CD4-positive, alpha-beta memory T cell (primary cell): ENCODE data around the gene RASSF3. TPM values are rescaled to one million over a fixed set of nuclear protein-coding genes. Genes with fewer than 3 reads are reported as not detected.

Experiments used
- CTCF ChIA-PET: fragments of 350-600 bp; sonication (Branson Sonifier 250); formaldehyde crosslinking; loops from one replicate; lab custom pipeline; 2021; ENCODE audit warnings: inconsistent platforms; ENCODE audit not compliant: partially characterized antibody; lab: Charles Lee
- POLR2A ChIA-PET: fragments of 350-600 bp; sonication (Branson Sonifier 250); formaldehyde crosslinking; loops from one replicate; lab custom pipeline; 2021; ENCODE audit not compliant: partially characterized antibody; lab: Charles Lee
- DNase-seq, 5 donors: peaks; one replicate each; pipeline versions ENCODE4 v3.0.0 to v3.0.0-alpha.2; 2020 to 2022; ENCODE audit warnings: mixed read lengths in 1 of 5
- H3K27ac ChIP-seq: one replicate; pipeline ENCODE4 v1.7.0; 2013; ENCODE audit warnings: low read depth, low read length
- H3K27me3 ChIP-seq: 2 replicates; pipeline ENCODE4 v1.7.0; 2013; ENCODE audit warnings: mild to moderate bottlenecking, low read length, moderate library complexity; ENCODE audit not compliant: insufficient read depth
- H3K36me3 ChIP-seq: 2 replicates; pipeline ENCODE4 v1.7.0; 2013; ENCODE audit warnings: mild to moderate bottlenecking, low read length, moderate library complexity; ENCODE audit not compliant: insufficient read depth
- H3K4me1 ChIP-seq: 2 replicates; pipeline ENCODE4 v1.7.0; 2013; ENCODE audit warnings: mild to moderate bottlenecking, low read length, moderate library complexity; ENCODE audit not compliant: insufficient read depth
- H3K4me3 ChIP-seq, 2 donors: one replicate each; pipeline ENCODE4 v1.7.0; 2013; ENCODE audit warnings: low read length in 2 of 2, mild to moderate bottlenecking in 1 of 2
- H3K9me3 ChIP-seq, 2 donors: one replicate each; pipeline ENCODE4 v1.7.0; 2013; ENCODE audit warnings: low read length in 2 of 2, control low read depth in 1 of 2; ENCODE audit not compliant: control insufficient read depth in 1 of 2
- H3K27ac Mint-ChIP-seq, 7 donors: one replicate each; pipeline ENCODE4 v1.8.0; 2020 to 2021; ENCODE audit warnings: mixed read lengths in 7 of 7, mild to moderate bottlenecking in 6 of 7, inconsistent platforms in 3 of 7, moderate library complexity in 3 of 7
- H3K27me3 Mint-ChIP-seq, 2 donors: one replicate each; pipeline ENCODE4 v1.8.0; 2020 to 2021; ENCODE audit warnings: mixed read lengths in 2 of 2
- H3K36me3 Mint-ChIP-seq, 2 donors: one replicate each; pipeline ENCODE4 v1.8.0; 2020 to 2021; ENCODE audit warnings: mixed read lengths in 2 of 2, inconsistent platforms in 1 of 2, mild to moderate bottlenecking in 1 of 2
- H3K4me1 Mint-ChIP-seq, 4 donors: one replicate each; pipeline ENCODE4 v1.8.0; 2020 to 2021; ENCODE audit warnings: mixed read lengths in 4 of 4, mild to moderate bottlenecking in 1 of 4
- H3K4me3 Mint-ChIP-seq, 8 donors: one replicate each; pipeline ENCODE4 v1.8.0; 2020 to 2021; ENCODE audit warnings: mixed read lengths in 8 of 8, mild to moderate bottlenecking in 7 of 8, moderate library complexity in 6 of 8, inconsistent platforms in 3 of 8
- H3K9me3 Mint-ChIP-seq, 8 donors: one replicate each; pipeline ENCODE4 v1.8.0; 2020 to 2021; ENCODE audit warnings: mixed read lengths in 8 of 8, mild to moderate bottlenecking in 5 of 8, inconsistent platforms in 3 of 8, moderate library complexity in 1 of 8
- intact Hi-C: fragments of 100-400 bp; cut with micrococcal nuclease; formaldehyde crosslinking; loops from one replicate; pipeline ENCODE4 v1.15.1; 2023
- polyA plus RNA-seq, 2 donors: library from polyadenylated mRNA; unstranded; fragments of 300-500 nt; fragmentation: Illumina TruSeq; gene quantifications; one replicate each; pipeline ENCODE4 v1.2.3, GENCODE V29; 2021
- total RNA-seq, 2 experiments: library from RNA; stranded (reverse); gene quantifications; one replicate each; pipeline ENCODE4 v1.2.3, GENCODE V29; 2021

Gene RASSF3
- total and polyA plus RNA-seq, 4 experiments from 2014 or later, result 5.2 to 159 (median 85.7) TPM

DNA sequence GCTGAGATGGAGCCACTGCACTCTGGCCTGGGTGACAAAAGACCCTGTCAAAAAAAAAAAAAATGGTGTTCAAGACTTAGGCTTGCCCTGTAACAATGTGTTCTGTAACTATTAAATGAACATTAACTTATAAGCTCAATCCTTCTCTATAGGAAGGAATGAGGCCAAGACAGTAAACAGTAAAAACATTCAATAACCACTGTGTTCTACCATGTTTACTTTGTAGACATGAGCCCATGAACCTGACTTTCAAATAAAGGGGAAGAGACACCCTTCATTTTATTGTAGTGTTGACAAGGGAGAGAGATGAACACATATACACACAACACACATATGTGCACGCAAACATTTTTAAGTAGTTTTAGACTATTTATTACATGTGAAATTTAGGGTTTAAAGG, 20.1 kb upstream of the RASSF3 start:
- Mint-ChIP-seq H3K4me3 (no peak overlapping the region), H3K9me3 (no peaks in the 10 kb centered on the region), H3K27ac (no peak overlapping the region), H3K4me1 (peaks cover 2 to 13% (median 7%) of the 10 kb centered on the region in 4 donors), H3K27me3 (no peaks in the 10 kb centered on the region), H3K36me3 (no peaks in the 10 kb centered on the region)
- intact Hi-C loops, result no loop called here
- CTCF ChIA-PET, result interaction anchor here (0.7 to 2.2 kb wide), 5 partner anchors 12 to 88 kb away, joined by 3 to 7 read pairs (median 3); no protein-coding TSS in a partner anchor
- DNase-seq, result no peak
- no peaks in the 10 kb centered on the region for H3K36me3 ChIP-seq
- no peak overlapping the region for H3K4me3 ChIP-seq
- H3K9me3 ChIP-seq, result no peaks in the 10 kb centered on the region
- no peak overlapping the region for H3K27ac ChIP-seq
- H3K27me3 ChIP-seq, result no peaks in the 10 kb centered on the region
- POLR2A ChIA-PET, result interaction anchor here (0.7 to 1.2 kb wide), 4 partner anchors 21 to 88 kb away, joined by 3 to 4 read pairs (median 3); no protein-coding TSS in a partner anchor
- peaks cover 5% of the 10 kb centered on the region for H3K4me1 ChIP-seq

DNA sequence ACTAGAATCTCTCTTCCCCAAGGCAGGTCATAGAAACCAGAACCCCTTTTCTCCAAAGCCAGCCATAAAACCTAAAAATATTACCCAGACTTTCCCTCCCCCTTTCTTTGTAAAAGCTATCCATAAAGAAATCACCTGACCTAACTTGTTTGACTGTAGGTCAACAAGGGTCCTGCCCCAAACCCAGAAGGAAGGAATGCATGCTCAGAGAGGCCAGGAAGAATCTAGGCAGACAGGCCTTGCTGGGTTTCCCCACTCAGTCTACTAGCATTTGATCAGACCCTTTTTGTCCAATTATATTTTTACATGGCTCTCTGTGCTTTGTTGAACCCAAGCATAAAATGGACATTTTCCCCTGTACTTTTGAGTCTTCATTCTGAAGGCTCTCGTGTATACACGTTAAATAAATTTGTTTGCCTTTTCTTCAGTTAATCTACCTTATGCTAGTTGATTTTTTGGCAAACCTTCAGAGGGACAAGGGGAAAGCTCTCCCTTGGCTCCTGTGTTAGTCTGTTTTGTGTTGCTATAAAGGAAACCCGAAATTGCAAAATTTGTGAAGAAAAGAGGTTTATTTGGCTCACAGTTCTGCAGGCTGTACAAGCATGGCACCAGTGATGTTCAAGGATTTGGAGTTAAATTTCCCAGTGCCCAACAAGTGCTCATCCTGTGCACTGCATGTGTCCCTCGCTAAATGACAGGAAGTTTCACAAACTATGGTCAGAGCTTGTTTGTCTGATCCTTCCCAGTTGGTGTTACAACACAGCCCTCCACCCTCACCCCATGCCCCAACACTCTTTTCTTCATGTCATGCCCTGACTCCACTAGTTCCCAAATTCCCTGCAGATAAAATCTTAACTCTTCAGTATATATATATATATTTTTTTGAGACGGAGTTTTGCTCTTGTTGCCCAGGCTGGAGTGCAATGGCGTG, 14.2 kb upstream of the RASSF3 start:
- Histone ChIP-seq H3K27ac (no peak overlapping the region), H3K36me3 (no peaks in the 10 kb centered on the region), H3K4me1 (peaks cover 43% of the 10 kb centered on the region), H3K4me3 (no peak overlapping the region), H3K9me3 (no peaks in the 10 kb centered on the region), H3K27me3 (no peaks in the 10 kb centered on the region)
- Mint-ChIP-seq H3K4me3 (peak overlapping the region in 3 of 8 donors; percentile 3 to 60 (median 55)), H3K36me3 (no peaks in the 10 kb centered on the region), H3K27me3 (no peaks in the 10 kb centered on the region), H3K4me1 (peaks cover 30 to 49% (median 38%) of the 10 kb centered on the region in 4 donors), H3K27ac (peak overlapping the region in 5 of 7 donors; percentile 23 to 72 (median 53)), H3K9me3 (peaks cover 0 to 2% (median 0%) of the 10 kb centered on the region in 8 donors)
- ChIA-PET CTCF (interaction anchor here (0.6 to 2.0 kb wide), 4 partner anchors 12 to 104 kb away, joined by 3 to 8 read pairs (median 6); no protein-coding TSS in a partner anchor), POLR2A (interaction anchor here (1.1 to 2.1 kb wide), 3 partner anchors 12 to 15 kb away, joined by 4 to 13 read pairs (median 4); no protein-coding TSS in a partner anchor)
- intact Hi-C loops, result no loop called here
- DNase-seq, result no peak

DNA sequence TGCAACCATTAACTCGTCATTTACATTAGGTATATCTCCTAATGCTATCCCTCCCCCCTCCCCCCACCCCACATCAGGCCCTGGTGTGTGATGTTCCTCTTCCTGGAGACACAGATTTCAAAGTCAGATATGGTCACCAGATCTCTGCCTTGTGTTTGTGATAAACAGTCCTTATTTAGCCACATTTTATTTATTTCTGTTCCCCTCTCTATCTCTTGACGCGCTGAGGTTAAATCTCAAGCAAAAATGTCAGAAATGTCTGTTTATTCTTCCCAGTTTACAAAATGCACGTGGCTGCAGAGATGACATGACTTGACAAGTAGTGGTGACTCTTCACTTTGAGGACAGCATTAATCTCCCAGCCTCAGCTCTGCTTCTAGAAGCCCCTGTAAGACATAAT, 11.5 kb upstream of the RASSF3 start:
- H3K4me1 Mint-ChIP-seq, result peaks cover 32 to 57% (median 38%) of the 10 kb centered on the region in 4 donors
- no peak overlapping the region for H3K27ac ChIP-seq
- intact Hi-C loops, result loop anchor here (1.0 kb wide), 1 partner anchor 10 kb away; no protein-coding TSS in a partner anchor
- H3K36me3 Mint-ChIP-seq, result no peaks in the 10 kb centered on the region
- no peak overlapping the region for H3K4me3 ChIP-seq
- peak in 3 of 5 donors; percentile 16 to 26 (median 21) for DNase-seq
- CTCF ChIA-PET, result interaction anchor here (1.0 to 3.3 kb wide), 4 partner anchors 11 to 84 kb away, joined by 3 to 10 read pairs (median 4); no protein-coding TSS in a partner anchor
- peaks cover 43% of the 10 kb centered on the region for H3K4me1 ChIP-seq
- H3K9me3 ChIP-seq, result no peaks in the 10 kb centered on the region
- peak overlapping the region; percentile 8 to 93 (median 82) for H3K27ac Mint-ChIP-seq
- H3K36me3 ChIP-seq, result no peaks in the 10 kb centered on the region
- no peaks in the 10 kb centered on the region for H3K27me3 ChIP-seq
- H3K27me3 Mint-ChIP-seq, result no peaks in the 10 kb centered on the region
- POLR2A ChIA-PET, result interaction anchor here (0.6 to 4.8 kb wide), 7 partner anchors 8 to 99 kb away, joined by 3 to 46 read pairs (median 5); partner anchors contain the start of gene RASSF3
- H3K9me3 Mint-ChIP-seq, result peaks cover 0 to 2% (median 0%) of the 10 kb centered on the region in 8 donors
- peak overlapping the region; percentile 66 to 89 (median 82) for H3K4me3 Mint-ChIP-seq

DNA sequence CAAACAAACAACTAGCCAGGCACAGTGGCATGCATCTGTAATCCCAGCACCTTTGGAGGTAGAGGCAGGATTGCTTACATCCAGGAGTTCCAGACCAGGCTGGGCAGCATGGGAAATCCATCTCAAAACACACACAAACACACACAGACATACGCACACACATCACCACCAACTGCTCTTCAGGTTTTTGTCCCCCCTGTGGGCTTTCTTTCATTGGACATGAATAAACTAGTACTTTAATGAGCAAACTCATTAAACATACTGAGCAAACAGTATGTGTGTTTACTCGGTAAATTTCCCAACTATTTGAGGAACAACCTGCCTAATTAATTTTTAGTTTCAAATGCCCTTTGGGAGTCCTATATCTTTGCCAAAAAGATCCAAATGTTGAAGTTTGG, 10.1 kb upstream of the RASSF3 start:
- CTCF ChIA-PET, result interaction anchor here (1.2 to 3.3 kb wide), 6 partner anchors 9 to 97 kb away, joined by 3 to 10 read pairs (median 4); no protein-coding TSS in a partner anchor
- Mint-ChIP-seq H3K27me3 (no peaks in the 10 kb centered on the region), H3K36me3 (no peaks in the 10 kb centered on the region), H3K4me3 (peak overlapping the region in 7 of 8 donors; percentile 43 to 89 (median 64)), H3K4me1 (peaks cover 31 to 56% (median 38%) of the 10 kb centered on the region in 4 donors), H3K9me3 (peaks cover 0 to 2% (median 0%) of the 10 kb centered on the region in 8 donors), H3K27ac (peak overlapping the region in 6 of 7 donors; percentile 57 to 87 (median 76))
- no peaks in the 10 kb centered on the region for H3K36me3 ChIP-seq
- H3K9me3 ChIP-seq, result no peaks in the 10 kb centered on the region
- intact Hi-C loops, result no loop called here
- no peaks in the 10 kb centered on the region for H3K27me3 ChIP-seq
- POLR2A ChIA-PET, result interaction anchor here (1.6 to 4.8 kb wide), 4 partner anchors 10 to 86 kb away, joined by 4 to 46 read pairs (median 12); partner anchors contain the start of gene RASSF3
- H3K4me3 ChIP-seq, result no peak overlapping the region
- H3K4me1 ChIP-seq, result peaks cover 43% of the 10 kb centered on the region
- no peak for DNase-seq
- no peak overlapping the region for H3K27ac ChIP-seq

DNA sequence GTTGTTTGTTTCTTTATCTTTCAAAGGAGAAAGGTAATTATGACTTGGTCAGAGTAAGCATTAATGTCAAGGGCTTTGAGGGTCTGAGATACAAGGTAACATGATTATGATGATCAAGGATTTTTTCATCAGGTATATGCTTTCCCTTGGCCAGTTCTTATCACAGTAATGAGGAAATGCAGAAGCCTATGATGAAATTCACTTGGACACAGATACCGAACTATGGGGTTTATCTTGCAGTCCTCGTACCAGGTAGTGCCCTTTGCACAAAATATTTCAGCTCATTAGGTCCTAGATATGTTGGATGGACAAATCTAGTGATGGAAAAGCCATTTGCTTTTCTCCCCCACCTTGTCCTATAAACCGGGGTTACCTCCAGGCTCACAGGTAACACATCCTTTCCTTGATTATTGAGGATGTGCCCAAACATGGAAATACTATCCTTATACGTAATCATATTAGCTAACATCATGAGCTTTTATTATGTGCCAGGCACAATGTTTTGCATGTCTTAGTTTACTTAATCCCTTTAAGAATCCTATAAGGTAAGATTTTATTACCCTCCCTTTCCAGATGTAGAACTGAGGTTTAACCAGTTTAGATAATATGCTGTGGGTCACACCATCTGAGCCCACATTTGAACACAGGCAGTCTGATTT, 7.0 kb upstream of the RASSF3 start:
- Mint-ChIP-seq H3K4me3 (no peak overlapping the region), H3K4me1 (peaks cover 21 to 43% (median 28%) of the 10 kb centered on the region in 4 donors), H3K9me3 (peaks cover 0 to 1% (median 0%) of the 10 kb centered on the region in 8 donors), H3K36me3 (no peaks in the 10 kb centered on the region), H3K27ac (no peak overlapping the region), H3K27me3 (no peaks in the 10 kb centered on the region)
- ChIA-PET CTCF (interaction anchor here (1.1 kb wide), 1 partner anchor 94 kb away, joined by 3 read pairs; no protein-coding TSS in a partner anchor), POLR2A (no interaction called here)
- no peak overlapping the region for H3K27ac ChIP-seq
- peaks cover 34% of the 10 kb centered on the region for H3K4me1 ChIP-seq
- intact Hi-C loops, result no loop called here
- H3K36me3 ChIP-seq, result no peaks in the 10 kb centered on the region
- no peaks in the 10 kb centered on the region for H3K27me3 ChIP-seq
- no peak overlapping the region for H3K4me3 ChIP-seq
- no peaks in the 10 kb centered on the region for H3K9me3 ChIP-seq
- no peak for DNase-seq

DNA sequence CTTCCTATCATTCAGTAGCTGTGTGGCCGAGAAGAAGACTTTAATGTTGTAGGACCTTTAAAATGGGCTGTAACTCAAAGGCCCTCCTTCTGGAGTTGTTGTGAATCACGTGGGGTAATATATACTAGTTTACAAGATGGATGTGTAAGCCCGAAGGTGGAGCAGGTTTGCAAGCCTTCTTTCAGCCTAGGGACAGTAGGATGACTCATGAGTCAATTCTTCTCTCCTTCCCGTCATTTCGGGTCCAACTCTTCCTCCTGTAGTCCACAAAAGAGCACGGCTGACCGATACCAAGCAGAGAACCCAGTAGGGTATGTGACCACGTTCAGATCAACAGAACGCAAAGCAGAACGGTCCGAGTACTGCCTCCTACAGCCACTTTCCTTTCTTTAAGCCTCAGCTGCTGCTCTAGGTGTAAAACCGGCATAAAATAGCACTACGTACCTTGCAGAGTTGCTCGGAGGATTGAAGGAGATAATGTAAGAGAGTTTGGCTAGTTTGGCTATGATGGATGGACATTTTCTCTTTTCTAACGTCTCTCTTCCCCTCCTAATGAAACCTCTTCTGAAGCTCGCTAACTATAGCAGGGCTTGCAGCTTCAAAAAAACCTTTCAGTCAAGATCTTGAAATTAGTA, 1.3 kb upstream of the RASSF3 start:
- peaks cover 29% of the 10 kb centered on the region for H3K4me1 ChIP-seq
- intact Hi-C loops, result loop anchor here (1.0 to 5.0 kb wide), 7 partner anchors 10 to 207 kb away; partner anchors contain the start of genes GNS and XPOT
- Mint-ChIP-seq H3K27me3 (no peaks in the 10 kb centered on the region), H3K27ac (peak overlapping the region; percentile 92 to 98 (median 96)), H3K9me3 (no peaks in the 10 kb centered on the region), H3K4me1 (peaks cover 21 to 53% (median 31%) of the 10 kb centered on the region in 4 donors), H3K4me3 (peak overlapping the region; percentile 88 to 99 (median 94)), H3K36me3 (peaks cover 5 to 35% of the 10 kb centered on the region in 2 donors)
- H3K4me3 ChIP-seq, result peak overlapping the region; percentile 45 to 76
- no peaks in the 10 kb centered on the region for H3K27me3 ChIP-seq
- H3K9me3 ChIP-seq, result no peaks in the 10 kb centered on the region
- CTCF ChIA-PET, result interaction anchor here (0.8 to 5.5 kb wide), 23 partner anchors 8 to 92 kb away, joined by 3 to 87 read pairs (median 8); no protein-coding TSS in a partner anchor
- H3K27ac ChIP-seq, result peak overlapping the region; percentile 88
- DNase-seq, result peak; percentile 49 to 74 (median 56)
- H3K36me3 ChIP-seq, result no peaks in the 10 kb centered on the region
- POLR2A ChIA-PET, result interaction anchor here (0.5 to 12.2 kb wide), 28 partner anchors 9 to 145 kb away, joined by 3 to 334 read pairs (median 6); no protein-coding TSS in a partner anchor
